H1 (cell line): ENCODE data around the gene OPN1MW2. TPM values are rescaled to one million over a fixed set of nuclear protein-coding genes. Genes with fewer than 3 reads are reported as not detected.
"Not testable (repeated sequence)": the region's sequence is repeated elsewhere in the genome, so short reads cannot be mapped to it uniquely, and the experiment has no call there.

Experiments used
- CTCF ChIA-PET: fragments of 300-600 bp; sonication (Branson Sonifier 250); formaldehyde crosslinking; loops from one replicate; lab custom pipeline; 2021; ENCODE audit not compliant: partially characterized antibody; lab: Charles Lee
- POLR2A ChIA-PET: fragments of 300-600 bp; sonication (Branson Sonifier 250); formaldehyde crosslinking; loops from one replicate; lab custom pipeline; 2021; ENCODE audit warnings: inconsistent platforms; ENCODE audit not compliant: partially characterized antibody; lab: Charles Lee
- DNase-seq, 2 experiments: peaks; one replicate each; pipeline versions ENCODE4 v3.0.0 to v3.0.0-alpha.2; 2010 to 2022; ENCODE audit warnings: low spot score in 2 of 2, low read depth in 1 of 2, mixed read lengths in 1 of 2
- FAIRE-seq: peaks from 2 replicates; lab custom pipeline; 2011; peaks lifted over from hg19 to GRCh38; lab: Jason Lieb, UNC
- H2AFZ ChIP-seq: 2 replicates; pipeline ENCODE4 v1.8.1; 2012; ENCODE audit warnings: low read length, inconsistent platforms
- H2AK5ac ChIP-seq: 2 replicates; pipeline ENCODE4 v1.6.1; 2013; ENCODE audit warnings: low read depth, low read length
- H2BK120ac ChIP-seq: replicated peaks from 2 replicates; pipeline ENCODE3; 2013; ENCODE audit warnings: low read depth, low read length, inconsistent platforms
- H2BK12ac ChIP-seq: 2 replicates; pipeline ENCODE4 v1.6.1; 2013; ENCODE audit warnings: low read depth, low read length
- H2BK15ac ChIP-seq: 2 replicates; pipeline ENCODE4 v1.6.1; 2013; ENCODE audit warnings: low read length
- H2BK20ac ChIP-seq: 2 replicates; pipeline ENCODE4 v1.6.1; 2013; ENCODE audit warnings: low read length
- H2BK5ac ChIP-seq: 2 replicates; pipeline ENCODE4 v1.6.1; 2013; ENCODE audit warnings: low read depth, low read length
- H3K14ac ChIP-seq: 2 replicates; pipeline ENCODE4 v1.6.1; 2013; ENCODE audit warnings: inconsistent platforms; ENCODE audit not compliant: insufficient read length
- H3K18ac ChIP-seq: 2 replicates; pipeline ENCODE4 v1.6.1; 2013; ENCODE audit warnings: low read length; ENCODE audit errors: extremely low read depth
- H3K23ac ChIP-seq: 2 replicates; pipeline ENCODE4 v1.6.1; 2013; ENCODE audit warnings: inconsistent platforms; ENCODE audit not compliant: insufficient read length
- H3K23me2 ChIP-seq: 2 replicates; pipeline ENCODE4 v1.6.1; 2013; ENCODE audit warnings: low read depth, low read length
- H3K27ac ChIP-seq: 2 replicates; pipeline ENCODE4 v1.6.1; 2011; ENCODE audit warnings: low read depth, low read length, inconsistent platforms
- H3K27me3 ChIP-seq, 4 experiments: replicated peaks in 1 of 4; 1 replicate in 1 of 4; 2 replicates in 3 of 4; pipeline versions ENCODE4 v1.6.1 to v1.8.1; 2011 to 2013; ENCODE audit warnings: low read length in 3 of 4, mild to moderate bottlenecking in 3 of 4, inconsistent platforms in 2 of 4, mixed read lengths in 2 of 4, moderate library complexity in 1 of 4; ENCODE audit not compliant: control insufficient read depth in 3 of 4, insufficient read depth in 3 of 4; ENCODE audit errors: extremely low read depth in 1 of 4
- H3K36me3 ChIP-seq, 4 experiments: 2 replicates each; pipeline versions ENCODE4 v1.6.1 to v1.8.1; 2011 to 2013; ENCODE audit warnings: mild to moderate bottlenecking in 4 of 4, low read length in 3 of 4, moderate library complexity in 2 of 4, control low read depth in 1 of 4, inconsistent platforms in 1 of 4; ENCODE audit not compliant: insufficient read depth in 4 of 4, control insufficient read depth in 2 of 4
- H3K4ac ChIP-seq: replicated peaks from 2 replicates; pipeline ENCODE3; 2013; ENCODE audit warnings: low read length, low read depth, mixed read lengths, inconsistent platforms; ENCODE audit not compliant: insufficient read length
- H3K4me1 ChIP-seq, 4 experiments: replicated peaks in 1 of 4; 1 replicate in 1 of 4; 2 replicates in 3 of 4; pipeline versions ENCODE4 v1.6.1 to v1.8.1; 2011 to 2013; ENCODE audit warnings: low read length in 3 of 4, inconsistent platforms in 2 of 4, mixed read lengths in 1 of 4; ENCODE audit not compliant: insufficient read depth in 4 of 4, control insufficient read depth in 3 of 4
- H3K4me2 ChIP-seq, 2 experiments: 2 replicates each; pipeline versions ENCODE4 v1.6.1 to v1.8.1; 2011 to 2013; ENCODE audit warnings: low read depth in 2 of 2, low read length in 2 of 2, control low read depth in 1 of 2, inconsistent platforms in 1 of 2, mild to moderate bottlenecking in 1 of 2; ENCODE audit not compliant: insufficient read depth in 1 of 2
- H3K4me3 ChIP-seq, 4 experiments: fragments of 200-600, 300-600 bp in 1 of 4; sonication (generic), shearing (Covaris generic), sonication (Bioruptor Twin) in 1 of 4; 2 replicates each; pipeline versions ENCODE4 v1.5.1 to v1.8.1; 2011 to 2016; ENCODE audit warnings: low read length in 4 of 4, low read depth in 3 of 4, control low read depth in 2 of 4, inconsistent platforms in 2 of 4, mild to moderate bottlenecking in 2 of 4, mixed read lengths in 1 of 4, moderate library complexity in 1 of 4; ENCODE audit not compliant: insufficient read depth in 2 of 4; ENCODE audit errors: extremely low read depth in 1 of 4
- H3K56ac ChIP-seq: replicated peaks from 2 replicates; pipeline ENCODE3; 2013; ENCODE audit warnings: low read depth, mild to moderate bottlenecking, mixed read lengths, low read length, inconsistent platforms; ENCODE audit not compliant: insufficient read length
- H3K79me1 ChIP-seq: 2 replicates; pipeline ENCODE4 v1.6.1; 2013; ENCODE audit warnings: low read depth, low read length, control low read depth
- H3K79me2 ChIP-seq, 2 experiments: 2 replicates each; pipeline versions ENCODE4 v1.6.1 to v1.8.1; 2012 to 2013; ENCODE audit warnings: low read length in 2 of 2, mild to moderate bottlenecking in 2 of 2, inconsistent platforms in 1 of 2; ENCODE audit not compliant: insufficient read depth in 2 of 2, control insufficient read depth in 1 of 2
- H3K9ac ChIP-seq, 4 experiments: replicated peaks in 1 of 4; 1 replicate in 1 of 4; 2 replicates in 3 of 4; pipeline versions ENCODE4 v1.6.1 to v1.8.1; 2011 to 2013; ENCODE audit warnings: low read depth in 3 of 4, low read length in 3 of 4, control low read depth in 2 of 4, mild to moderate bottlenecking in 2 of 4, moderate library complexity in 2 of 4, inconsistent platforms in 1 of 4; ENCODE audit errors: extremely low read depth in 1 of 4
- H3K9me3 ChIP-seq, 2 experiments: 2 replicates each; pipeline versions ENCODE4 v1.6.1 to v1.8.1; 2012 to 2013; ENCODE audit warnings: mild to moderate bottlenecking in 2 of 2, moderate library complexity in 2 of 2, control low read depth in 1 of 2, inconsistent platforms in 1 of 2, low read depth in 1 of 2, low read length in 1 of 2, mixed read lengths in 1 of 2; ENCODE audit not compliant: insufficient read depth in 2 of 2
- H4K20me1 ChIP-seq, 2 experiments: replicated peaks in 1 of 2; 2 replicates each; pipeline versions ENCODE3 to v1.8.1; 2011 to 2013; ENCODE audit warnings: inconsistent platforms in 2 of 2, low read length in 2 of 2, mild to moderate bottlenecking in 1 of 2; ENCODE audit not compliant: insufficient read depth in 2 of 2, control insufficient read depth in 1 of 2
- H4K5ac ChIP-seq: 2 replicates; pipeline ENCODE4 v1.6.1; 2013; ENCODE audit warnings: low read length, low read depth, mixed read lengths, inconsistent platforms; ENCODE audit not compliant: insufficient read length
- H4K8ac ChIP-seq: 2 replicates; pipeline ENCODE4 v1.8.0; 2013; ENCODE audit warnings: mild to moderate bottlenecking, moderate library complexity, low read length, inconsistent platforms; ENCODE audit not compliant: insufficient read depth; ENCODE audit errors: extremely low read depth
- H4K91ac ChIP-seq: replicated peaks from 2 replicates; pipeline ENCODE3; 2013; ENCODE audit warnings: low read length, mixed read lengths, inconsistent platforms; ENCODE audit not compliant: insufficient read length
- WGBS, 2 experiments: shearing (Covaris generic) in 1 of 2; methylation state at CpG; one replicate each; pipeline versions ENCODE4 v1.1.6 to v1.1.7; 2013 to 2015; ENCODE audit warnings: low lambda C conversion rate in 2 of 2, mixed read lengths in 2 of 2, inconsistent platforms in 1 of 2, low coverage in 1 of 2, missing lambda C conversion rate in 1 of 2; ENCODE audit not compliant: insufficient replicate concordance in 2 of 2, insufficient coverage in 1 of 2, insufficient read length in 1 of 2; ENCODE audit errors: extremely low coverage in 1 of 2, missing lambda C conversion rate in 1 of 2; 5-methylcytosine and 5-hydroxymethylcytosine counted together
- polyA plus RNA-seq, 7 experiments: library from polyadenylated mRNA; depleted of rRNA in 3 of 7; stranded (reverse) in 5 of 7; unstranded in 2 of 7; fragments of >200 nt in 5 of 7; fragments of 200-250 nt in 2 of 7; gene quantifications; 1 replicate in 5 of 7; 2 replicates in 1 of 7; 4 replicates in 1 of 7; pipeline versions ENCODE4 v1.2.1 to v1.2.3, GENCODE V29; 2011 to 2013; ENCODE audit warnings: missing spikeins in 2 of 7, mixed read lengths in 2 of 7
- total RNA-seq: library from RNA; stranded (reverse); fragmentation: NEBNext Ultra II Directional; extraction: Animal tissue kit (Norgen Biotek cat#: 25700); gene quantifications from 2 replicates; pipeline ENCODE4 v1.2.1, GENCODE V29; 2021

The OPN1MW2 gene
- total and polyA plus RNA-seq, 2 of the 8 experiments (the other 6 are each of a cell fraction or from before 2014, with no cell fraction given) = not detected

GRCh38 chrX:154226706-154227105, 7.2 kb downstream of the OPN1MW2 start:
- H3K79me1 ChIP-seq, H2BK12ac ChIP-seq, H3K4me3 ChIP-seq, H3K18ac ChIP-seq, H4K5ac ChIP-seq, H3K27ac ChIP-seq, H3K4me2 ChIP-seq, H4K8ac ChIP-seq, CTCF ChIA-PET, DNase-seq, H4K91ac ChIP-seq, H3K14ac ChIP-seq, POLR2A ChIA-PET, H3K27me3 ChIP-seq, H3K4ac ChIP-seq, H2BK15ac ChIP-seq, H3K4me1 ChIP-seq, FAIRE-seq, H3K56ac ChIP-seq, H2AK5ac ChIP-seq, H3K23ac ChIP-seq, H2BK20ac ChIP-seq, H3K79me2 ChIP-seq, H3K23me2 ChIP-seq, H2BK120ac ChIP-seq, H3K36me3 ChIP-seq, H3K9me3 ChIP-seq, H2BK5ac ChIP-seq, H2AFZ ChIP-seq, H3K9ac ChIP-seq, H4K20me1 ChIP-seq: not testable (repeated sequence)
- no CpG with 5 or more reads among the region's 9 CpGs for WGBS, 2 experiments

- H2BK20ac ChIP-seq, H3K36me3 ChIP-seq, H3K23ac ChIP-seq, H3K79me1 ChIP-seq, H3K23me2 ChIP-seq, H3K4me1 ChIP-seq, H3K27me3 ChIP-seq, H3K9ac ChIP-seq, H2BK15ac ChIP-seq, FAIRE-seq, H2BK12ac ChIP-seq, H3K79me2 ChIP-seq, H4K5ac ChIP-seq, CTCF ChIA-PET, H2BK120ac ChIP-seq, DNase-seq, H3K9me3 ChIP-seq, H4K20me1 ChIP-seq, H4K8ac ChIP-seq, H3K14ac ChIP-seq, H2BK5ac ChIP-seq, POLR2A ChIA-PET, H4K91ac ChIP-seq, H2AK5ac ChIP-seq, H3K4ac ChIP-seq, H3K4me2 ChIP-seq, H3K4me3 ChIP-seq, H2AFZ ChIP-seq, H3K27ac ChIP-seq, H3K56ac ChIP-seq, H3K18ac ChIP-seq: not testable (repeated sequence)
- WGBS, 2 experiments = no CpG with 5 or more reads among the region's 3 CpGs
Measured at GRCh38 chrX:154231443-154231842, 11.9 kb downstream of the OPN1MW2 start.
